K562 (cell line): ENCODE results near the gene BICDL1. TPM values are rescaled to one million over a fixed set of nuclear protein-coding genes. Genes with fewer than 3 reads are reported as not detected.

Experiments used
- ATAC-seq: fragments of 200-7000 bp; cut with Tn5 transposase; 3 replicates; pipeline ENCODE4 v1.9.1; 2020; ENCODE audit warnings: moderate library complexity
- BruUV-seq: library from RNA; stranded (reverse); fragments of 400-500 nt; replicated peaks from 2 replicates; lab custom pipeline; 2021; lab: Mats Ljungman, UMichigan
- CTCF ChIA-PET: fragments of 300-600 bp; formaldehyde crosslinking; extraction: SDS; loops from one replicate; lab custom pipeline; 2021; ENCODE audit warnings: low intra/inter-chr PET ratio; lab: Yijun Ruan, JAX
- POLR2A ChIA-PET: fragments of 300-600, 350-650 bp; sonication (Branson Sonifier 250); formaldehyde crosslinking; extraction: SDS; loops from one replicate; lab custom pipeline; 2021; ENCODE audit warnings: antibody characterized with exemption, inconsistent platforms; lab: Yijun Ruan, JAX
- DNase-seq, 4 experiments: peaks; one replicate each; pipeline versions ENCODE4 v3.0.0 to v3.0.0-alpha.2; 2011 to 2018; ENCODE audit warnings: low spot score in 3 of 4, mixed read lengths in 3 of 4; ENCODE audit errors: extremely low read depth in 1 of 4
- FAIRE-seq: peaks from 2 replicates; lab custom pipeline; 2011; peaks lifted over from hg19 to GRCh38; lab: Jason Lieb, UNC
- H2AFZ ChIP-seq: 2 replicates; pipeline ENCODE4 v1.6.0; 2011; ENCODE audit warnings: low read depth, low read length, control low read depth, inconsistent platforms
- H3K27ac ChIP-seq: fragments of 200-600 bp; 3 replicates; pipeline ENCODE4 v1.8.0; 2011; ENCODE audit warnings: low read depth, mild to moderate bottlenecking, control low read depth, inconsistent platforms, low read length, moderate library complexity, mixed read lengths; ENCODE audit errors: extremely low read depth
- H3K27me3 ChIP-seq, 2 experiments: fragments of 300-600 bp in 1 of 2; 2 replicates in 1 of 2; 3 replicates in 1 of 2; pipeline versions ENCODE4 v1.6.0 to v1.8.0; 2011; ENCODE audit warnings: inconsistent platforms in 2 of 2, low read length in 2 of 2, mild to moderate bottlenecking in 1 of 2, mixed read lengths in 1 of 2, moderate library complexity in 1 of 2; ENCODE audit not compliant: control insufficient read depth in 2 of 2, insufficient read depth in 2 of 2
- H3K36me3 ChIP-seq: fragments of 300-600 bp; 3 replicates; pipeline ENCODE4 v1.8.0; 2011; ENCODE audit warnings: mild to moderate bottlenecking, low read length, inconsistent platforms; ENCODE audit not compliant: control insufficient read depth, insufficient read depth
- H3K4me1 ChIP-seq, 2 experiments: fragments of 200-600 bp in 1 of 2; replicated peaks in 1 of 2; 2 replicates in 1 of 2; 3 replicates in 1 of 2; pipeline versions ENCODE4 v1.5.1 to v1.8.0; 2011; ENCODE audit warnings: inconsistent platforms in 2 of 2, low read length in 2 of 2, mild to moderate bottlenecking in 1 of 2, mixed read lengths in 1 of 2, moderate library complexity in 1 of 2; ENCODE audit not compliant: control insufficient read depth in 2 of 2, insufficient read depth in 2 of 2
- H3K4me2 ChIP-seq: 2 replicates; pipeline ENCODE4 v1.6.1; 2011; ENCODE audit warnings: low read length, control low read depth, inconsistent platforms, mixed read lengths; ENCODE audit not compliant: insufficient read depth
- H3K4me3 ChIP-seq: fragments of 200-600 bp; sonication (generic), shearing (Covaris generic); 2 replicates; pipeline ENCODE4 v1.5.1; 2016; ENCODE audit warnings: control low read depth, inconsistent platforms
- H3K79me2 ChIP-seq: fragments of 200-600 bp; 3 replicates; pipeline ENCODE4 v1.8.0; 2011; ENCODE audit warnings: low read length, inconsistent platforms; ENCODE audit not compliant: control insufficient read depth, insufficient read depth
- H3K9ac ChIP-seq, 2 experiments: 2 replicates each; pipeline versions ENCODE4 v1.6.0 to v1.6.1; 2011; ENCODE audit warnings: low read depth in 2 of 2, low read length in 2 of 2, control low read depth in 1 of 2, inconsistent platforms in 1 of 2, mild to moderate bottlenecking in 1 of 2, mixed read lengths in 1 of 2; ENCODE audit not compliant: insufficient read depth in 1 of 2
- H3K9me1 ChIP-seq: one replicate; pipeline ENCODE4 v1.6.0; 2011; ENCODE audit warnings: inconsistent platforms, mild to moderate bottlenecking, low read length, moderate library complexity; ENCODE audit not compliant: control insufficient read depth, insufficient read depth
- H3K9me3 ChIP-seq: replicated peaks from 2 replicates; pipeline ENCODE4 v1.5.1; 2011; ENCODE audit warnings: low read depth, low read length, inconsistent platforms; ENCODE audit not compliant: control insufficient read depth, insufficient read depth
- H4K20me1 ChIP-seq: replicated peaks from 2 replicates; pipeline ENCODE4 v1.6.1; 2011; ENCODE audit warnings: low read length, inconsistent platforms, mixed read lengths; ENCODE audit not compliant: control insufficient read depth, insufficient read depth
- CUX1 ChIP-seq: fragments of 200-800 bp; sonication (Bioruptor generic); IDR thresholded peaks from 2 replicates; pipeline ENCODE4 v1.6.1; 2016; ENCODE audit warnings: missing genetic modification characterization, missing compliant biosample characterization
- ETS2 ChIP-seq: IDR thresholded peaks from 2 replicates; pipeline ENCODE4 v1.6.1; 2016; ENCODE audit warnings: borderline replicate concordance, missing genetic modification characterization, mild to moderate bottlenecking, moderate library complexity, missing compliant biosample characterization; ENCODE audit not compliant: poor library complexity, severe bottlenecking
- KDM5B ChIP-seq: fragments of 200-600 bp; sonication (generic); IDR thresholded peaks from 2 replicates; pipeline ENCODE4 v1.6.1; 2012; ENCODE audit warnings: low read depth, mild to moderate bottlenecking, moderate library complexity, low read length, control low read depth, inconsistent platforms; ENCODE audit not compliant: insufficient replicate concordance
- ZBTB17 ChIP-seq: fragments of 450-650 bp; formaldehyde crosslinking; IDR thresholded peaks from 2 replicates; pipeline ENCODE4 v1.4.0; 2020; ENCODE audit warnings: mild to moderate bottlenecking
- ZFP36 ChIP-seq: fragments of 150-350 bp; IDR thresholded peaks from 2 replicates; pipeline ENCODE4 v1.6.1; 2018; ENCODE audit warnings: low read length, low read depth; ENCODE audit not compliant: partially characterized antibody
- ZNF232 ChIP-seq: sonication (generic); formaldehyde crosslinking; IDR thresholded peaks from 2 replicates; pipeline ENCODE4 v1.8.0; 2022; ENCODE audit warnings: mild to moderate bottlenecking, missing genetic modification reagents
- WGBS: fragments of 100-300 bp; shearing (Covaris generic); methylation state at CpG from one replicate; pipeline ENCODE4 v1.1.6; 2016; ENCODE audit warnings: low coverage, mixed read lengths; ENCODE audit not compliant: insufficient coverage; ENCODE audit errors: missing lambda C conversion rate; 5-methylcytosine and 5-hydroxymethylcytosine counted together
- in situ Hi-C: fragments of 300-500 bp; cut with MboI; formaldehyde crosslinking; loops from 4 replicates; pipeline ENCODE4 v1.15.0; 2018; ENCODE audit warnings: inconsistent platforms, mixed read lengths
- intact Hi-C: fragments of 100-400 bp; cut with micrococcal nuclease; formaldehyde crosslinking; loops from 2 replicates; pipeline ENCODE4 v1.14.2; 2022
- polyA plus RNA-seq, 8 experiments: library from polyadenylated mRNA; depleted of rRNA in 4 of 8; stranded (reverse) in 5 of 8; unstranded in 3 of 8; fragments of >200 nt; fragmentation: Nextera tagmentation in 2 of 8; fragmentation: Illumina TruSeq in 1 of 8; extraction: Ambion mirVana in 2 of 8; extraction: Trizol in 1 of 8; gene quantifications; 2 replicates each; pipeline versions ENCODE4 v1.2.1 to v1.2.3, GENCODE V29; 2011 to 2014; ENCODE audit warnings: inconsistent platforms in 1 of 8, missing spikeins in 1 of 8
- total RNA-seq, 7 experiments: library from RNA; depleted of rRNA in 6 of 7; stranded (reverse); fragments of >200 nt in 6 of 7; fragmentation: Illumina TruSeq in 2 of 7; extraction: Trizol in 2 of 7; gene quantifications; 2 replicates each; pipeline versions ENCODE4 v1.2.1 to v1.2.3, GENCODE V29; 2011 to 2021; ENCODE audit warnings: low replicate concordance in 1 of 7
- TF ChIP-seq, protein P1 (sequence below), 2 experiments: fragments of 450-650 bp in 1 of 2; sonication (generic) in 1 of 2; formaldehyde crosslinking in 1 of 2; IDR thresholded peaks; 2 replicates each; pipeline versions ENCODE4 v1.7.1 to v1.9.0; 2016 to 2022; ENCODE audit warnings: inconsistent platforms in 1 of 2, mild to moderate bottlenecking in 1 of 2, missing genetic modification reagents in 1 of 2

The BICDL1 gene
- total and polyA plus RNA-seq, 9 of the 15 experiments (the other 6 are each of a cell fraction or from before 2014, with no cell fraction given) = 0.06 to 2.0 (median 0.58) TPM

DNA sequence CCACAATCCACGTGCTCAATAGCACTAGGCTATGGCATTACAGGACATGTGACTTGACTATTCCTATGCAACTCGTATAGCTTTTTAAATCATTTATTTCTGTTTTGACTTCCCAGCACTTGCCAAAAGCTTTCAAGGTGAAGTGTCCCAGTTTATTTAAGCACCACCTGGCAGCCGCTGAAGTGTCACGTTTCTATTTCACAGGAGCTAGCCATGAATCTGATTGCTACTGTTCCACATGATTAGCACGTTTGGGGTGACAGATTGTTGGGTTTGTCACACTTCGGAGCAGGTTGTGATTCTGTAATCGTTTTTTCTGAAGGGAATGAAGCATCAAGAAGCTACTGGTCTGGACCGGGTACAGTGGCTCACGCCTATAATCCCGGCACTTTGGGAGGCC is 39.9 kb upstream of the BICDL1 start:
- DNase-seq = no peak
- H3K9me1 ChIP-seq = no peaks in the 10 kb centered on the region
- no TSS peak for BruUV-seq
- no peaks in the 10 kb centered on the region for H3K9me3 ChIP-seq
- POLR2A ChIA-PET = interaction anchor here (0.9 kb wide), 1 partner anchor 12 kb away, joined by 3 read pairs; no protein-coding TSS in a partner anchor
- no peak overlapping the region for H3K27ac ChIP-seq
- FAIRE-seq = no peak
- no peak for ATAC-seq
- no peak overlapping the region for H3K9ac ChIP-seq
- CTCF ChIA-PET = interaction anchor here (0.6 kb wide), 1 partner anchor 1003 kb away, joined by 5 read pairs; no protein-coding TSS in a partner anchor
- H3K4me2 ChIP-seq = no peak overlapping the region
- WGBS = 3% methylated on average over 10 of the region's 10 CpGs
- intact Hi-C loops = no loop called here
- H3K4me1 ChIP-seq = no peaks in the 10 kb centered on the region
- no peaks in the 10 kb centered on the region for H3K36me3 ChIP-seq
- H4K20me1 ChIP-seq = no peaks in the 10 kb centered on the region
- peaks cover 10 to 26% of the 10 kb centered on the region in 2 experiments for H3K27me3 ChIP-seq
- H3K4me3 ChIP-seq = no peak overlapping the region
- in situ Hi-C loops = no loop called here
- H3K79me2 ChIP-seq = no peaks in the 10 kb centered on the region
- no peak overlapping the region for H2AFZ ChIP-seq
- no peak for TF ChIP-seq KDM5B
- no peak for TF ChIP-seq ZNF232 (CRISPR knock-in tag)
- no peak for TF ChIP-seq CUX1 (CRISPR knock-in tag)
- no peak for TF ChIP-seq ZFP36
- no peak for TF ChIP-seq ZBTB17
- TF ChIP-seq ETS2 (tag) = no peak
- TF ChIP-seq, protein P1, sequence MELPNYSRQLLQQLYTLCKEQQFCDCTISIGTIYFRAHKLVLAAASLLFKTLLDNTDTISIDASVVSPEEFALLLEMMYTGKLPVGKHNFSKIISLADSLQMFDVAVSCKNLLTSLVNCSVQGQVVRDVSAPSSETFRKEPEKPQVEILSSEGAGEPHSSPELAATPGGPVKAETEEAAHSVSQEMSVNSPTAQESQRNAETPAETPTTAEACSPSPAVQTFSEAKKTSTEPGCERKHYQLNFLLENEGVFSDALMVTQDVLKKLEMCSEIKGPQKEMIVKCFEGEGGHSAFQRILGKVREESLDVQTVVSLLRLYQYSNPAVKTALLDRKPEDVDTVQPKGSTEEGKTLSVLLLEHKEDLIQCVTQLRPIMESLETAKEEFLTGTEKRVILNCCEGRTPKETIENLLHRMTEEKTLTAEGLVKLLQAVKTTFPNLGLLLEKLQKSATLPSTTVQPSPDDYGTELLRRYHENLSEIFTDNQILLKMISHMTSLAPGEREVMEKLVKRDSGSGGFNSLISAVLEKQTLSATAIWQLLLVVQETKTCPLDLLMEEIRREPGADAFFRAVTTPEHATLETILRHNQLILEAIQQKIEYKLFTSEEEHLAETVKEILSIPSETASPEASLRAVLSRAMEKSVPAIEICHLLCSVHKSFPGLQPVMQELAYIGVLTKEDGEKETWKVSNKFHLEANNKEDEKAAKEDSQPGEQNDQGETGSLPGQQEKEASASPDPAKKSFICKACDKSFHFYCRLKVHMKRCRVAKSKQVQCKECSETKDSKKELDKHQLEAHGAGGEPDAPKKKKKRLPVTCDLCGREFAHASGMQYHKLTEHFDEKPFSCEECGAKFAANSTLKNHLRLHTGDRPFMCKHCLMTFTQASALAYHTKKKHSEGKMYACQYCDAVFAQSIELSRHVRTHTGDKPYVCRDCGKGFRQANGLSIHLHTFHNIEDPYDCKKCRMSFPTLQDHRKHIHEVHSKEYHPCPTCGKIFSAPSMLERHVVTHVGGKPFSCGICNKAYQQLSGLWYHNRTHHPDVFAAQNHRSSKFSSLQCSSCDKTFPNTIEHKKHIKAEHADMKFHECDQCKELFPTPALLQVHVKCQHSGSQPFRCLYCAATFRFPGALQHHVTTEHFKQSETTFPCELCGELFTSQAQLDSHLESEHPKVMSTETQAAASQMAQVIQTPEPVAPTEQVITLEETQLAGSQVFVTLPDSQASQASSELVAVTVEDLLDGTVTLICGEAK (IDR thresholded peaks at IDR 0.05) = no peak
- TF ChIP-seq, protein P1 (CRISPR knock-in tag; IDR thresholded peaks at IDR 0.05) = no peak
